ENCODE data around the gene AQP6. TPM values are rescaled to one million over a fixed set of nuclear protein-coding genes. Genes with fewer than 3 reads are reported as not detected.

The AQP6 gene
- total RNA-seq, 1 donor from 2014 or later = 0.21 TPM

DNA sequence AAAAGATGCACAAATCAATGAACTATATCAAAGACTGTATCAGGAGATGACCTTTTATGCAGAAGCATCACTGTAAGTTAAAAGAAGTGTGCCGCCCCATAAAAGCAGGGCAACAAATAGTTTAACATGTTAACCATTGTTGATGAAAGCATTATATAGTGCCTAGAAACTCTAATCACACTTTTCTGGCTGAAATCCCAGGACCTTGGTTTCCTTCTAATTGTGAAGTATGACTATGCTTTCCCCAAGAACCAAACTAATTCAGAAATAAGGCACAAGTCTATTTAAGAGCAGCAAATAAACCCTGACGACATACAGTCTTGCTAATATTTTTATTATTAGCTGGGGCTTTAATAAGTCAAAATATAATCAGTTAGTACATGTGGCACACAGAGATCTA lies 30.8 kb downstream of the AQP6 start:
- Mint-ChIP-seq H3K4me1 (no peaks in the 10 kb centered on the region), H3K27ac (ENCODE audit: unreplicated experiment) (no peak overlapping the region), H3K9me3 (no peaks in the 10 kb centered on the region), H3K36me3 (ENCODE audit: low read depth) (peaks cover 7% of the 10 kb centered on the region), H3K27me3 (ENCODE audit: low read depth) (no peaks in the 10 kb centered on the region), H3K4me3 (no peak overlapping the region)
- TF ChIP-seq, protein P1, sequence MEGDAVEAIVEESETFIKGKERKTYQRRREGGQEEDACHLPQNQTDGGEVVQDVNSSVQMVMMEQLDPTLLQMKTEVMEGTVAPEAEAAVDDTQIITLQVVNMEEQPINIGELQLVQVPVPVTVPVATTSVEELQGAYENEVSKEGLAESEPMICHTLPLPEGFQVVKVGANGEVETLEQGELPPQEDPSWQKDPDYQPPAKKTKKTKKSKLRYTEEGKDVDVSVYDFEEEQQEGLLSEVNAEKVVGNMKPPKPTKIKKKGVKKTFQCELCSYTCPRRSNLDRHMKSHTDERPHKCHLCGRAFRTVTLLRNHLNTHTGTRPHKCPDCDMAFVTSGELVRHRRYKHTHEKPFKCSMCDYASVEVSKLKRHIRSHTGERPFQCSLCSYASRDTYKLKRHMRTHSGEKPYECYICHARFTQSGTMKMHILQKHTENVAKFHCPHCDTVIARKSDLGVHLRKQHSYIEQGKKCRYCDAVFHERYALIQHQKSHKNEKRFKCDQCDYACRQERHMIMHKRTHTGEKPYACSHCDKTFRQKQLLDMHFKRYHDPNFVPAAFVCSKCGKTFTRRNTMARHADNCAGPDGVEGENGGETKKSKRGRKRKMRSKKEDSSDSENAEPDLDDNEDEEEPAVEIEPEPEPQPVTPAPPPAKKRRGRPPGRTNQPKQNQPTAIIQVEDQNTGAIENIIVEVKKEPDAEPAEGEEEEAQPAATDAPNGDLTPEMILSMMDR (conservative IDR thresholded peaks at IDR 0.05) = no peak
- no peak for DNase-seq (ENCODE audit: low read depth, low spot score)

DNA sequence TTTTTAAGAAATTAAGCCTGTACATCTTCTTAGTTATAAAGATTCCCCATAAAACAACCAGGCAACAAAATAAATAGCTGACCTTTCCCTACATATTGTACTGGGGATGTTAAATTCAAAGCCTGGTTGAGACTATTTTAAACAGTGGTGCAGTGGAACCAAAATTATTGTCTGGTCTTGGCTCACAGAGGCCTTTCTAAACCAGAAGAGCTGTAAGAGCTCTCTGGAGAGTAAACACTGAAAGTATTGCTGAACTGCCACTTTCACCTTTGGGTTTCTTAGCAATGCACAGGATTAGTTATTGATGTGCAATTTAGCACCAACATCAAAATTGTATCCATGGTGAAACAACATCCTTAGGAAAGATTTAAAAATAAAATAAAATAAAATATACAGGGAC lies 31.9 kb downstream of the AQP6 start:
- H3K27me3 Mint-ChIP-seq (ENCODE audit: low read depth) = no peaks in the 10 kb centered on the region
- no peaks in the 10 kb centered on the region for H3K9me3 Mint-ChIP-seq
- H3K4me1 Mint-ChIP-seq = no peaks in the 10 kb centered on the region
- H3K36me3 Mint-ChIP-seq (ENCODE audit: low read depth) = peaks cover 5% of the 10 kb centered on the region
- no peak overlapping the region for H3K4me3 Mint-ChIP-seq
- no peak for DNase-seq (ENCODE audit: low read depth, low spot score)
- TF ChIP-seq, protein P1 (conservative IDR thresholded peaks at IDR 0.05) = no peak
- H3K27ac Mint-ChIP-seq (ENCODE audit: unreplicated experiment) = no peak overlapping the region

DNA sequence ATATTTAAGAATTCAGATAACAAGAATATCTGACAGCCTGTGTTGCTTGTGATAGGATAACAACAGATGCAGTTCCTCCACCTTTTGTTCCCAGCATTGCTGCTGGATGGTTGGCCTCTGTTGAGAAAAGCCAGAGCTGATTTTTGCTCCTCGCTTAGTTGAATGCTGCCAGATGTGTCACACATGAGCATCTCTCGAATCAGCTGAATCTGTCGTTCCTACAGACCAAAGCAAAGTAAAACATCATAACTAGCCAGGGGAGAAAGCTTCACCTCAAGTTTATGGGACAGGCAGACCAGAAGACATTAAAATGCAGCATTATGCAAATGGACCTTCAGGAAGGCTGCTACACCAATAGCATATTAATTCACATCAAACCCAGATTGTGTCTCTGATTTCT lies 32.4 kb downstream of the AQP6 start:
- H3K4me3 Mint-ChIP-seq = no peak overlapping the region
- H3K27ac Mint-ChIP-seq (ENCODE audit: unreplicated experiment) = no peak overlapping the region

DNA sequence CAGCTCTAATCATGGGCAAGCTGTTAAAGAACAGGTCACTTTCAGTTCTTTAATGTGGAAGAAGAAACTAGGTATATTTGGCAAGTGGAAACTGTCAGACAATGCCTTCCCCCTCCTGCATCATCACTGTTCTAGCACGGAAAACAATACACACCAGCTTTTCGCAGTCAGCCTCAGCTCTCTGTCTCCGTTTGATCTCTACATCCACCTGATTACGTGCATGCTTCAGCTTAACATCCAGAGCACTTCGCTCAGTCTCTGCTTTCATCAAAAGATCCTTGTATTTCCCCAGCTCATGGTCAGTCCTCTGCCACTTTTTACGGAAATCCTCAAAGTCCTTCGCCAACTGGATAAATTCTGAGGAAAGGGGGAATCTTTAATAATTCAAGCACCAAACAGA lies 33.5 kb downstream of the AQP6 start:
- Mint-ChIP-seq H3K27ac (ENCODE audit: unreplicated experiment) (no peak overlapping the region), H3K4me1 (no peaks in the 10 kb centered on the region), H3K27me3 (ENCODE audit: low read depth) (no peaks in the 10 kb centered on the region), H3K36me3 (ENCODE audit: low read depth) (peaks cover 3% of the 10 kb centered on the region), H3K9me3 (no peaks in the 10 kb centered on the region), H3K4me3 (no peak overlapping the region)
- DNase-seq (ENCODE audit: low read depth, low spot score) = no peak
- TF ChIP-seq, protein P1 (conservative IDR thresholded peaks at IDR 0.05) = no peak

More for the DNA sequence above, 32.4 kb downstream of the AQP6 start:
- Mint-ChIP-seq H3K27me3 (ENCODE audit: low read depth) (no peaks in the 10 kb centered on the region), H3K4me1 (no peaks in the 10 kb centered on the region), H3K36me3 (ENCODE audit: low read depth) (peaks cover 7% of the 10 kb centered on the region), H3K9me3 (no peaks in the 10 kb centered on the region)
- TF ChIP-seq, protein P1 (conservative IDR thresholded peaks at IDR 0.05) = no peak
- DNase-seq (ENCODE audit: low read depth, low spot score) = no peak

DNA sequence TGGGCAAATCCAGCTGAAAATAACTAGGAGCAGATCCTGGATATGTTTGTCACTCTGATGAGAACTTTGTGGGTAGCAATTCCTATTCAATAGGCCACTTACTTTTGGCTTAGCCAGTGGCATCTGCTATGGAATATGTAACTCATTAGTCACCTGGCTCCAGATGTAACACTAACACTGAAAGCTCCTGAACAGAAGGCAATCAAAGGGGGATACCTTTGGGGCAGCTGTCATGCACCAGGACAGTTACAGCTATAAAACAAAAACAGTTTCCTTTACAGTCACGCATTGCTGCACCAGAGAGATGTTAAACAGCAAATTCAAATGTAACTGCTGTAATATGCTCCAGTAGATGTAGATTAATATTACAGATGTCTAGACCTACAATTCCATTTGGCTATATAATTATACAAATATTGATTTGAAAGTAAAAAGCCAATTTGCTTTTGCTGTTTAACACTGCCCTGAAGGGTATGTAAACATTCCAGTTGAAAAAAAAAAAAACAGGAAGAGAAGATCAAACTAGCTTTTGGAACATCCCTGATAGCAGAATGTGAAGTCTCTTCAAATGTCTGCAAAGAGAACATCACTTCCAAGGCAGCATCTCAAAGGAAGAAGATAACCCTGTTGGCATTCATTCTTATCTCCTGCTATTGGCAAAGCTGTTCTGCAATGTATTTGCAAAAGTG lies 34.2 kb downstream of the AQP6 start:
- H3K36me3 Mint-ChIP-seq (ENCODE audit: low read depth) = peaks cover 2% of the 10 kb centered on the region
- no peaks in the 10 kb centered on the region for H3K9me3 Mint-ChIP-seq
- no peaks in the 10 kb centered on the region for H3K4me1 Mint-ChIP-seq
- TF ChIP-seq, protein P1 (conservative IDR thresholded peaks at IDR 0.05) = no peak
- H3K27me3 Mint-ChIP-seq (ENCODE audit: low read depth) = no peaks in the 10 kb centered on the region
- peak overlapping the region; percentile 91 for H3K27ac Mint-ChIP-seq (ENCODE audit: unreplicated experiment)
- no peak for DNase-seq (ENCODE audit: low read depth, low spot score)
- H3K4me3 Mint-ChIP-seq = no peak overlapping the region

Data from neural crest cell (in vitro differentiated cells).